GM10266 (cell line): Measurements from ENCODE around the gene TEX53.

Experiments used
- DNase-seq: peaks from one replicate; pipeline ENCODE4 v3.0.0; 2012; ENCODE audit errors: extremely low spot score
- TF ChIP-seq, protein P1 (sequence below): IDR thresholded peaks from 2 replicates; pipeline ENCODE4 v1.5.1; 2012; ENCODE audit warnings: mild to moderate bottlenecking, low read depth; ENCODE audit not compliant: control insufficient read depth, insufficient read depth; ENCODE audit errors: missing control alignments

Gene TEX53

GRCh38 chr9:114674076-114674797 is 16.6 kb upstream of the TEX53 start:
- TF ChIP-seq, protein P1, sequence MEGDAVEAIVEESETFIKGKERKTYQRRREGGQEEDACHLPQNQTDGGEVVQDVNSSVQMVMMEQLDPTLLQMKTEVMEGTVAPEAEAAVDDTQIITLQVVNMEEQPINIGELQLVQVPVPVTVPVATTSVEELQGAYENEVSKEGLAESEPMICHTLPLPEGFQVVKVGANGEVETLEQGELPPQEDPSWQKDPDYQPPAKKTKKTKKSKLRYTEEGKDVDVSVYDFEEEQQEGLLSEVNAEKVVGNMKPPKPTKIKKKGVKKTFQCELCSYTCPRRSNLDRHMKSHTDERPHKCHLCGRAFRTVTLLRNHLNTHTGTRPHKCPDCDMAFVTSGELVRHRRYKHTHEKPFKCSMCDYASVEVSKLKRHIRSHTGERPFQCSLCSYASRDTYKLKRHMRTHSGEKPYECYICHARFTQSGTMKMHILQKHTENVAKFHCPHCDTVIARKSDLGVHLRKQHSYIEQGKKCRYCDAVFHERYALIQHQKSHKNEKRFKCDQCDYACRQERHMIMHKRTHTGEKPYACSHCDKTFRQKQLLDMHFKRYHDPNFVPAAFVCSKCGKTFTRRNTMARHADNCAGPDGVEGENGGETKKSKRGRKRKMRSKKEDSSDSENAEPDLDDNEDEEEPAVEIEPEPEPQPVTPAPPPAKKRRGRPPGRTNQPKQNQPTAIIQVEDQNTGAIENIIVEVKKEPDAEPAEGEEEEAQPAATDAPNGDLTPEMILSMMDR: no peak
- no peak for DNase-seq

GRCh38 chr9:114671605-114672004 is 14.0 kb upstream of the TEX53 start:
- TF ChIP-seq, protein P1: no peak
- no peak for DNase-seq

- TF ChIP-seq, protein P1: no peak
- DNase-seq: no peak
Measured at GRCh38 chr9:114669961-114670360, 12.4 kb upstream of the TEX53 start.

- TF ChIP-seq, protein P1: no peak
- DNase-seq: no peak
Measured at GRCh38 chr9:114668146-114668545, 10.5 kb upstream of the TEX53 start.

- TF ChIP-seq, protein P1: no peak
- peak; percentile 28 for DNase-seq
Measured at GRCh38 chr9:114666851-114667250, 9.2 kb upstream of the TEX53 start.

DNA sequence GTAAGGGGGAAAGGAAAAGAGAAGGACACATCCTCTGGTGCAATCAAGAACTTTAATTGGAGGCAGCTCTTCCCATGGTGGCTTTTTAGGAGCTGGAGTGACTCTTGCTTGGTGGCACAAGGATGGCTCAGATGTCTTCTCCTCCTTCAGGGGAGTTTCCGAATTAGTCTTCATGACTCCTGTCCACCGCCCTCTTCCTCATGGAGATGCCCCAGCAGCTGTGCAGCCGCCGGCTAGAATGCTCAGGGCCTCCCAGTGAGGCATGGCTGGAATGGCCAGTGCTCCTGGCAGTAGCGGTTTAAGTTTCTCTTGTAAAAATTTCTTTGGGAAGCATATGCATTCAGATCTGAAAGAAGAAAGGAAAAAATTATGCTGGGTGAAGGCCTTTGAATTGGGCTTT is 8.8 kb upstream of the TEX53 start:
- TF ChIP-seq, protein P1: no peak
- no peak for DNase-seq

- TF ChIP-seq, protein P1: no peak
- no peak for DNase-seq
Measured at GRCh38 chr9:114664181-114664580, 6.6 kb upstream of the TEX53 start.
